K562 (cell line): Measurements from ENCODE around the gene MYH15. TPM values are rescaled to one million over a fixed set of nuclear protein-coding genes. Genes with fewer than 3 reads are reported as not detected.

ENCODE experiments used
- ATAC-seq: fragments of 200-7000 bp; cut with Tn5 transposase; 3 replicates; pipeline ENCODE4 v1.9.1; 2020; ENCODE audit warnings: moderate library complexity
- BruUV-seq: library from RNA; stranded (reverse); fragments of 400-500 nt; replicated peaks from 2 replicates; lab custom pipeline; 2021; lab: Mats Ljungman, UMichigan
- CTCF ChIA-PET: fragments of 300-600 bp; formaldehyde crosslinking; extraction: SDS; loops from one replicate; lab custom pipeline; 2021; ENCODE audit warnings: low intra/inter-chr PET ratio; lab: Yijun Ruan, JAX
- POLR2A ChIA-PET: fragments of 300-600, 350-650 bp; sonication (Branson Sonifier 250); formaldehyde crosslinking; extraction: SDS; loops from one replicate; lab custom pipeline; 2021; ENCODE audit warnings: antibody characterized with exemption, inconsistent platforms; lab: Yijun Ruan, JAX
- DNase-seq, 4 experiments: peaks; one replicate each; pipeline versions ENCODE4 v3.0.0 to v3.0.0-alpha.2; 2011 to 2018; ENCODE audit warnings: low spot score in 3 of 4, mixed read lengths in 3 of 4; ENCODE audit errors: extremely low read depth in 1 of 4
- FAIRE-seq: peaks from 2 replicates; lab custom pipeline; 2011; peaks lifted over from hg19 to GRCh38; lab: Jason Lieb, UNC
- H2AFZ ChIP-seq: 2 replicates; pipeline ENCODE4 v1.6.0; 2011; ENCODE audit warnings: low read depth, low read length, control low read depth, inconsistent platforms
- H3K27ac ChIP-seq: fragments of 200-600 bp; 3 replicates; pipeline ENCODE4 v1.8.0; 2011; ENCODE audit warnings: low read depth, mild to moderate bottlenecking, control low read depth, inconsistent platforms, low read length, moderate library complexity, mixed read lengths; ENCODE audit errors: extremely low read depth
- H3K27me3 ChIP-seq, 2 experiments: fragments of 300-600 bp in 1 of 2; 2 replicates in 1 of 2; 3 replicates in 1 of 2; pipeline versions ENCODE4 v1.6.0 to v1.8.0; 2011; ENCODE audit warnings: inconsistent platforms in 2 of 2, low read length in 2 of 2, mild to moderate bottlenecking in 1 of 2, mixed read lengths in 1 of 2, moderate library complexity in 1 of 2; ENCODE audit not compliant: control insufficient read depth in 2 of 2, insufficient read depth in 2 of 2
- H3K36me3 ChIP-seq: fragments of 300-600 bp; 3 replicates; pipeline ENCODE4 v1.8.0; 2011; ENCODE audit warnings: mild to moderate bottlenecking, low read length, inconsistent platforms; ENCODE audit not compliant: control insufficient read depth, insufficient read depth
- H3K4me1 ChIP-seq, 2 experiments: fragments of 200-600 bp in 1 of 2; replicated peaks in 1 of 2; 2 replicates in 1 of 2; 3 replicates in 1 of 2; pipeline versions ENCODE4 v1.5.1 to v1.8.0; 2011; ENCODE audit warnings: inconsistent platforms in 2 of 2, low read length in 2 of 2, mild to moderate bottlenecking in 1 of 2, mixed read lengths in 1 of 2, moderate library complexity in 1 of 2; ENCODE audit not compliant: control insufficient read depth in 2 of 2, insufficient read depth in 2 of 2
- H3K4me2 ChIP-seq: 2 replicates; pipeline ENCODE4 v1.6.1; 2011; ENCODE audit warnings: low read length, control low read depth, inconsistent platforms, mixed read lengths; ENCODE audit not compliant: insufficient read depth
- H3K4me3 ChIP-seq: fragments of 200-600 bp; sonication (generic), shearing (Covaris generic); 2 replicates; pipeline ENCODE4 v1.5.1; 2016; ENCODE audit warnings: control low read depth, inconsistent platforms
- H3K79me2 ChIP-seq: fragments of 200-600 bp; 3 replicates; pipeline ENCODE4 v1.8.0; 2011; ENCODE audit warnings: low read length, inconsistent platforms; ENCODE audit not compliant: control insufficient read depth, insufficient read depth
- H3K9ac ChIP-seq, 2 experiments: 2 replicates each; pipeline versions ENCODE4 v1.6.0 to v1.6.1; 2011; ENCODE audit warnings: low read depth in 2 of 2, low read length in 2 of 2, control low read depth in 1 of 2, inconsistent platforms in 1 of 2, mild to moderate bottlenecking in 1 of 2, mixed read lengths in 1 of 2; ENCODE audit not compliant: insufficient read depth in 1 of 2
- H3K9me1 ChIP-seq: one replicate; pipeline ENCODE4 v1.6.0; 2011; ENCODE audit warnings: inconsistent platforms, mild to moderate bottlenecking, low read length, moderate library complexity; ENCODE audit not compliant: control insufficient read depth, insufficient read depth
- H3K9me3 ChIP-seq: replicated peaks from 2 replicates; pipeline ENCODE4 v1.5.1; 2011; ENCODE audit warnings: low read depth, low read length, inconsistent platforms; ENCODE audit not compliant: control insufficient read depth, insufficient read depth
- H4K20me1 ChIP-seq: replicated peaks from 2 replicates; pipeline ENCODE4 v1.6.1; 2011; ENCODE audit warnings: low read length, inconsistent platforms, mixed read lengths; ENCODE audit not compliant: control insufficient read depth, insufficient read depth
- NKRF ChIP-seq: fragments of 450-650 bp; IDR thresholded peaks from 2 replicates; pipeline ENCODE4 v1.6.1; 2016; ENCODE audit warnings: borderline replicate concordance
- NR1H2 ChIP-seq: sonication (generic); formaldehyde crosslinking; IDR thresholded peaks from 2 replicates; pipeline ENCODE4 v1.4.0; 2020; ENCODE audit warnings: mild to moderate bottlenecking, missing genetic modification reagents
- NR2F6 ChIP-seq: fragments of 450-650 bp; formaldehyde crosslinking; IDR thresholded peaks from 2 replicates; pipeline ENCODE4 v1.4.0; 2020; ENCODE audit warnings: mild to moderate bottlenecking
- SP2 ChIP-seq: IDR thresholded peaks from 2 replicates; pipeline ENCODE4 v1.6.1; 2011; ENCODE audit warnings: mild to moderate bottlenecking, low read depth, low read length, moderate library complexity; ENCODE audit not compliant: poor library complexity, severe bottlenecking; ENCODE audit errors: extremely low read depth
- STAT6 ChIP-seq: sonication (generic); formaldehyde crosslinking; IDR thresholded peaks from 2 replicates; pipeline ENCODE4 v1.8.1; 2023; ENCODE audit warnings: mild to moderate bottlenecking, missing genetic modification reagents
- ZBTB1 ChIP-seq: sonication (generic); formaldehyde crosslinking; IDR thresholded peaks from 2 replicates; pipeline ENCODE4 v1.8.1; 2023; ENCODE audit warnings: missing genetic modification reagents, low read depth, mild to moderate bottlenecking, borderline replicate concordance
- ZNF140 ChIP-seq: fragments of 250-450 bp; sonication (Bioruptor Pico); IDR thresholded peaks from 2 replicates; pipeline ENCODE4 v1.8.0; 2021; ENCODE audit warnings: moderate library complexity, mild to moderate bottlenecking, inconsistent platforms
- whole genome bisulfite sequencing: fragments of 100-300 bp; shearing (Covaris generic); methylation state at CpG from one replicate; pipeline ENCODE4 v1.1.6; 2016; ENCODE audit warnings: low coverage, mixed read lengths; ENCODE audit not compliant: insufficient coverage; ENCODE audit errors: missing lambda C conversion rate; 5-methylcytosine and 5-hydroxymethylcytosine counted together
- in situ Hi-C: fragments of 300-500 bp; cut with MboI; formaldehyde crosslinking; loops from 4 replicates; pipeline ENCODE4 v1.15.0; 2018; ENCODE audit warnings: inconsistent platforms, mixed read lengths
- intact Hi-C: fragments of 100-400 bp; cut with micrococcal nuclease; formaldehyde crosslinking; loops from 2 replicates; pipeline ENCODE4 v1.14.2; 2022
- polyA plus RNA-seq, 8 experiments: library from polyadenylated mRNA; depleted of rRNA in 4 of 8; stranded (reverse) in 5 of 8; unstranded in 3 of 8; fragments of >200 nt; fragmentation: Nextera tagmentation in 2 of 8; fragmentation: Illumina TruSeq in 1 of 8; extraction: Ambion mirVana in 2 of 8; extraction: Trizol in 1 of 8; gene quantifications; 2 replicates each; pipeline versions ENCODE4 v1.2.1 to v1.2.3, GENCODE V29; 2011 to 2014; ENCODE audit warnings: inconsistent platforms in 1 of 8, missing spikeins in 1 of 8
- total RNA-seq, 7 experiments: library from RNA; depleted of rRNA in 6 of 7; stranded (reverse); fragments of >200 nt in 6 of 7; fragmentation: Illumina TruSeq in 2 of 7; extraction: Trizol in 2 of 7; gene quantifications; 2 replicates each; pipeline versions ENCODE4 v1.2.1 to v1.2.3, GENCODE V29; 2011 to 2021; ENCODE audit warnings: low replicate concordance in 1 of 7

The MYH15 gene
- total and polyA plus RNA-seq, 9 of the 15 experiments (the other 6 are each of a cell fraction or from before 2014, with no cell fraction given), result 0.03 to 0.29 (median 0.12) TPM

DNA sequence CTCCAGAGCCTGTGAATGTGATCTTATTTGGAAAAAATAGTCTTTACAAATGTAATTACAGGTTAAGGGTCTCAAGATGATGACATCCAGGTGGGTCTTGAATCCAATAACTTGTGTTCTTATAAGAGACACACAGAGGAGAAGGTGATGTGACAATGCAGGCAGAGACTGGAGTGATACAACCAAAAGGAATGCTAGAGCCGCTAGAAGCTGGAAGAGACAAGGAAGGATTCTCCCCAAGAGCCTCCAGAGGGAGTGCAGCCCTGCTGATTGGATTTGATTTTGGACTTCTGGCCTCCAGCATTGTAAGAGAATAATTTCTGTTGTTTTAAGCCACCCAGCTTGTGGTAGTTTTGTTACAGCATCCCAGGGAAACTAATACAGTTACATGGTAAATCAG is 9.7 kb downstream of the MYH15 start:
- in situ Hi-C loops, result no loop called here
- Histone ChIP-seq H4K20me1 (no peaks in the 10 kb centered on the region), H3K36me3 (no peaks in the 10 kb centered on the region), H3K4me2 (no peak overlapping the region), H3K27me3 (no peaks in the 10 kb centered on the region), H2AFZ (no peak overlapping the region), H3K9ac (no peak overlapping the region), H3K9me3 (no peaks in the 10 kb centered on the region), H3K79me2 (no peaks in the 10 kb centered on the region), H3K4me3 (no peak overlapping the region), H3K9me1 (no peaks in the 10 kb centered on the region), H3K27ac (no peak overlapping the region), H3K4me1 (no peaks in the 10 kb centered on the region)
- 0% methylated on average over 1 of the region's 1 CpG for WGBS
- DNase-seq (no peak), FAIRE-seq (no peak), ATAC-seq (no peak)
- TF ChIP-seq STAT6 (CRISPR knock-in tag) (no peak), NKRF (no peak), ZBTB1 (CRISPR knock-in tag) (no peak), ZNF140 (CRISPR knock-in tag) (no peak), NR1H2 (no peak), SP2 (no peak), NR2F6 (CRISPR knock-in tag) (no peak)
- ChIA-PET CTCF (no interaction called here), POLR2A (no interaction called here)
- BruUV-seq, result no TSS peak
- intact Hi-C loops, result no loop called here
